GM19468 (cell line): Measurements from ENCODE around the gene NOSIP.
"Not testable (repeated sequence)": the region's sequence is repeated elsewhere in the genome, so short reads cannot be mapped to it uniquely, and the experiment has no call there.

ENCODE experiments used
- ATAC-seq: cut with Tn5 transposase; IDR thresholded peaks from one replicate; pipeline ENCODE4 v1.9.1; 2021; ENCODE audit warnings: mild to moderate bottlenecking, moderate library complexity, moderate number of reproducible peaks; ENCODE audit not compliant: unreplicated experiment; ENCODE audit errors: extremely low read depth

NOSIP gene, protein sequence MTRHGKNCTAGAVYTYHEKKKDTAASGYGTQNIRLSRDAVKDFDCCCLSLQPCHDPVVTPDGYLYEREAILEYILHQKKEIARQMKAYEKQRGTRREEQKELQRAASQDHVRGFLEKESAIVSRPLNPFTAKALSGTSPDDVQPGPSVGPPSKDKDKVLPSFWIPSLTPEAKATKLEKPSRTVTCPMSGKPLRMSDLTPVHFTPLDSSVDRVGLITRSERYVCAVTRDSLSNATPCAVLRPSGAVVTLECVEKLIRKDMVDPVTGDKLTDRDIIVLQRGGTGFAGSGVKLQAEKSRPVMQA

GRCh38 chr19:49580264-49581006, at the start of gene NOSIP:
NOSIP (minus strand) TSS chr19:49580556; CDS start chr19:49560691, 19,865 bp downstream.
- ATAC-seq: peak; percentile 58

GRCh38 chr19:49629659-49630058, 49.3 kb upstream of the NOSIP start:
- no peak for ATAC-seq

DNA sequence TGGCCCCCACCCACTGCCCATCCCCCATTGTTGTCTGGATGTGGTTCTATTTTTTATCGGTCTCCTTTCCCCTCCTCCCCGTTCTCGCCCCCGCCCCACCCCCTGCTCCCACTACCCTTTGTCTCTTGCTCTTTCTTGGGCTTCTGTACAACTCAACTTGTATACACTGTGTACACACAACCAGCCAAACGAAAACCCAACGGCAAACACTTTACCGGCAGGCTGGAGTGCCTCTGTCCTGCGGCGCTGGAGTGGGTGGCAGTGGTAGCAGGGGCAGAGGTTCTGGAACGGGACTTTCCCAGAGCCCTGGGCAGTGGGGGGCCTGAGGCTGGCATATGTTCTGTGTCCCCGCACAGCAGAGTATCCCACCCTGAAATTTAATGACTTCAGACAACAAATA, 45.9 kb upstream of the NOSIP start:
- ATAC-seq: no peak

- ATAC-seq: no peak
These were observed 44.9 kb upstream of the NOSIP start for GRCh38 chr19:49624967-49625910.

GRCh38 chr19:49617860-49618259, 37.5 kb upstream of the NOSIP start:
- ATAC-seq: not testable (repeated sequence)

DNA sequence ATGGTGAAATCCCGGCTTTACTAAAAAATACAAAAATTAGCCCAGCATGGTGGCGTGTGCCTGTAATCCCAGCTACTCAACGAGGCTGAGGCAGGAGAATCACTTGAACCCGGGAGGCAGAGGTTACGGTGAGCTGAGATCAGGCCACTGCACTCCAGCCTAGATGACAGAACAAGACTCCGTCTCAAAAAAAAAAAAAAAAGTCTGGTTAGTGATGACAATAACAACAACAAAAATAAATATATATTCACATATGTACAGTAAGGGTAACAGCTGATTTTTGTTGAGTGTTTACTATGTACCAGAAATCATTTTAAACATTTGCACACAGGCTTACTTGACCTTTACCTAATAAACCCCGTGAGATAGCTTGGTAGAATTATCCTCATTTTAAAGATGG, 36.6 kb upstream of the NOSIP start:
- no peak for ATAC-seq

- no peak for ATAC-seq
These were observed 36.2 kb upstream of the NOSIP start for GRCh38 chr19:49616532-49616931.

GRCh38 chr19:49615861-49616260, 35.5 kb upstream of the NOSIP start:
- ATAC-seq: no peak

GRCh38 chr19:49614096-49614833, 33.9 kb upstream of the NOSIP start:
- ATAC-seq: no peak

DNA sequence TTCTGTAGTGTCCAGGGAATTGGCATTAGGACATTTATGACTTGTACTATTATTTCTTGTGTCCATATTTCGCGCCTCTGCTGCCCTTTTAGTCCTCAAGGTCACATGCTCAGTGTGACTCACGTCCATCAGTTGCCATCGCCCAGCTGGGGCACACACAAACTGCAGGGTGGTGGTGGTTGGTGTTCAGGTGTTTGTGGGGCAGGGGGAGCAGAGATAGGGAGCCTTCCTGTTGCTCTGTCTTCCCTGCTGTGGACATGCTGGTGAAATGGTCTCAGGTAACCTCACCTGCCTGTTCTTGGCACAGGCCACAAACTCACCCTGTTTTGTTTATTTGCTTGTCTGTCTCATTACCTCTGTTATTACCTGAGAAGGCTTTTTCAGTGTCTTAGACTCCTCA, 33.0 kb upstream of the NOSIP start:
- no peak for ATAC-seq

- ATAC-seq: no peak
These were observed 29.2 kb upstream of the NOSIP start for GRCh38 chr19:49609499-49610092.

- ATAC-seq: no peak
These were observed 25.2 kb upstream of the NOSIP start for GRCh38 chr19:49605605-49606004.

DNA sequence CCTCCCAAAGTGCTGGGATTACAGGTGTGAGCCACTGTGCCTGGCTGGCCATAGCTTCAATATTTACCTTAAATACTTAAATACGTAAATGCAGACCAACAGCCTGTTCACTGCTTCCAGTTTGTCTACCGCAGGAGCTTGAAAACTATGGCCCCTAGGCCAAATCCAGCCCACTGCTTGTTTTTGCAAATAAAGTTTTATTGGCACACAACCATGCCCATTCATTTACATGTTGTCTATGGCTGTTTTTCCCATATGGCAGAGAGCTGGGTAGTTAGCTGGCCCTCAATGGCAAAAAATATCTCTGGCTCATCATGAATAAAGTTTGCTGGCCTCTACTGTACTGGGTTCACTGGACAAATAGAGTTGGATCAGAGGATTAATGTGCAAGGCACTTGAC, 22.4 kb upstream of the NOSIP start:
- no peak for ATAC-seq

- no peak for ATAC-seq
These were observed 21.2 kb upstream of the NOSIP start for GRCh38 chr19:49601482-49602038.

DNA sequence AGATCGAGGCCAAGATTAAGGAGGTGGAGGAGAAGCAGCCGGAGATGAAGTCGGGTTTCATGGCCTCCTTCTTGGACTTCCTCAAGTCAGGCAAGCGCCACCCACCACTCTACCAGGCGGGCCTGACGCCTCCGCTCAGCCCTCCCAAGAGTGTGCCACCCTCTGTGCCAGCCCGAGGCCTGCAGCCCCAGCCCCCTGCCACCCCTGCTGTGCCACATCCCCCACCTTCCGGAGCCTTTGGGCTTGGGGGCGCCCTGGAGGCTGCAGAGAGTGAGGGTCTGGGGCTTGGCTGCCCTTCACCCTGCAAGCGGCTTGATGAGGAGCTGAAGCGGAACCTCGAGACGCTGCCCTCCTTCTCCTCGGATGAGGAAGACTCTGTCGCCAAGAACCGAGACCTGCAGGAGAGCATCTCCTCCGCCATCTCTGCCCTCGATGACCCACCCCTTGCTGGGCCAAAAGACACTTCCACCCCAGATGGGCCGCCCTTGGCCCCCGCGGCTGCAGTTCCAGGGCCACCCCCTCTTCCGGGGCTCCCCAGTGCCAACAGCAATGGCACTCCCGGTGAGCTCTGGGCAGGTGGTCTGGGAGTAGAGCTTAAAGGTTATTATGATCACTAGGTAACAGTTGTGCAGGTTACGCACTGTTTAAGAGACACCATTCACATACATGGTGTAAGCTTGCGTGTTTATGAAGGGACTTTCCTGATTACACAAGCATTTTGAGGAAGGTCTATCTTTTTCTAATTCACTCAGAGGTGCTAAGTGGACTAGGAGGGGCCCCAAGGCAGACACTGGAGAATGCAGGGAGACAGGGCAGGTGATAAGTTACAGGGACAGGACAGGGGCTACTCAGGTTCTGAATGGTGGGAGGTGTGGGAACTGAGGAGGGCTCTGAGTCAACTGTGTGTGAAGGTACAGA, 19.3 kb upstream of the NOSIP start:
- no peak for ATAC-seq

- no peak for ATAC-seq
These were observed 17.3 kb upstream of the NOSIP start for GRCh38 chr19:49597703-49597974.

GRCh38 chr19:49596954-49597702, 16.8 kb upstream of the NOSIP start:
- no peak for ATAC-seq

GRCh38 chr19:49596407-49596806, 16.1 kb upstream of the NOSIP start:
- ATAC-seq: no peak
